ENCODE measurements around the gene LARGE1. TPM values are rescaled to one million over a fixed set of nuclear protein-coding genes. Genes with fewer than 3 reads are reported as not detected.

The LARGE1 gene
- total RNA-seq, 1 experiment from 2014 or later, result 5.2 TPM

DNA sequence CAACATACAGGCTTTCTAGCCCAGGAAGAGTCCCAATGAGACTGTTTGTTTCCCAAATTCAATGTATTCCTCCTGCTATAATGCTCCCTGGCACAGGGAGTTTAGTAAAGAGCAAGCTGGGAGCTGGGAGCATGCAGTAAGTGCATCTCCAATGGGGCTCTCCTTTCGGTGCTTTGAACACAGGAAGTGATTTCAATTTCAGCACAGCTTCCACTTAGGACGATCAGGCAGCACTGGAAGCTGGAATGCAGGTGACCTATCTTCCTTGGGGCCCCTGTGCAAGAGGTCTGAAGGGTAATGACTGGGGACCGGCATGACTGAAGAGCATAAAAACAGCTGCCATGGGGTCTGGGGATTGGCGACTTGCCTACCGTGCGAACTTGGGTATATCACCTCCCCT lies 76.0 kb downstream of the LARGE1 start:
- CTCF ChIA-PET, result no interaction called here

DNA sequence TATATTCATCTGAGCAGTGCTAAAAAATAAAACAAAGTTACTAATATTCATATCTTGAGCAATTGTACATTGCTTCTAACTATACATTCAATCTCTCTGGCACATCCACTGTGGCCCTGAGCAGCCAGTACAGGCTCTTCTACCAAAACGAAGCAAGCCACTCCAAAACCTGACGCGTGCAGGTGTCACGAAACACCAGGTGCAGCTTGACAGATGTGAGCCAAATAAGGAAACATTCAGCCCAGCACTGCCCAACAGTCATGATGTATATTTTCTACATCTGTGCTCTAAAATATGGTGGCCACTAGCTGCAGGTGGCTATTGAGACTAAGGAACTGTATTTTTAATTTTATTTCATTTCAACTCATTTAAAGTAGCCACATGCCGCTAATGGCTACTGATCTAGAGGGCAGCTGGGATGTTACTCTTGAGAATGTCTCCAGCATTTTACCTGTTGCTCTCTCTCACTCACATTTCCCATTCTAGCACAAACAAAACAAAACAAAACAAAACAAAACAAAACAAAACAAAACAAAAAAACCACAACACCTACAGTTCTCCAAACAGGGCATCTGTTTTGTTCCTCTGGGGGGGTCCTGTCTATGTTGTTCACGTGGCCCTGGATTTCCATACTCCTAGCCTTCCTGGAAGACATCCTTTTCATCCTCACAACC lies 77.7 kb downstream of the LARGE1 start:
- TF ChIP-seq, protein P1, sequence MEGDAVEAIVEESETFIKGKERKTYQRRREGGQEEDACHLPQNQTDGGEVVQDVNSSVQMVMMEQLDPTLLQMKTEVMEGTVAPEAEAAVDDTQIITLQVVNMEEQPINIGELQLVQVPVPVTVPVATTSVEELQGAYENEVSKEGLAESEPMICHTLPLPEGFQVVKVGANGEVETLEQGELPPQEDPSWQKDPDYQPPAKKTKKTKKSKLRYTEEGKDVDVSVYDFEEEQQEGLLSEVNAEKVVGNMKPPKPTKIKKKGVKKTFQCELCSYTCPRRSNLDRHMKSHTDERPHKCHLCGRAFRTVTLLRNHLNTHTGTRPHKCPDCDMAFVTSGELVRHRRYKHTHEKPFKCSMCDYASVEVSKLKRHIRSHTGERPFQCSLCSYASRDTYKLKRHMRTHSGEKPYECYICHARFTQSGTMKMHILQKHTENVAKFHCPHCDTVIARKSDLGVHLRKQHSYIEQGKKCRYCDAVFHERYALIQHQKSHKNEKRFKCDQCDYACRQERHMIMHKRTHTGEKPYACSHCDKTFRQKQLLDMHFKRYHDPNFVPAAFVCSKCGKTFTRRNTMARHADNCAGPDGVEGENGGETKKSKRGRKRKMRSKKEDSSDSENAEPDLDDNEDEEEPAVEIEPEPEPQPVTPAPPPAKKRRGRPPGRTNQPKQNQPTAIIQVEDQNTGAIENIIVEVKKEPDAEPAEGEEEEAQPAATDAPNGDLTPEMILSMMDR (IDR thresholded peaks at IDR 0.05; ENCODE audit: unreplicated experiment), result no peak
- no peaks in the 10 kb centered on the region for H3K4me1 Mint-ChIP-seq (ENCODE audit: insufficient read depth, unreplicated experiment)
- H3K4me3 Mint-ChIP-seq (ENCODE audit: unreplicated experiment), result no peak overlapping the region
- no peaks in the 10 kb centered on the region for H3K36me3 Mint-ChIP-seq (ENCODE audit: insufficient read depth, unreplicated experiment)
- H3K27me3 Mint-ChIP-seq (ENCODE audit: insufficient read depth, unreplicated experiment), result no peaks in the 10 kb centered on the region
- CTCF ChIA-PET, result interaction anchor here (0.9 kb wide), 1 partner anchor 11 kb away, joined by 3 read pairs; no protein-coding TSS in a partner anchor
- no TSS peak for BruUV-seq (replicated peaks)
- H3K27ac Mint-ChIP-seq (ENCODE audit: low read depth, unreplicated experiment), result no peak overlapping the region
- DNase-seq (ENCODE audit: unreplicated experiment), result no peak
- POLR2A ChIA-PET, result no interaction called here
- intact Hi-C loops (cut with micrococcal nuclease), result no loop called here
- no peaks in the 10 kb centered on the region for H3K9me3 Mint-ChIP-seq (ENCODE audit: unreplicated experiment)

More for the DNA sequence above, 76.0 kb downstream of the LARGE1 start:
- TF ChIP-seq, protein P1 (IDR thresholded peaks at IDR 0.05; ENCODE audit: unreplicated experiment), result no peak
- BruUV-seq (replicated peaks), result no TSS peak
- intact Hi-C loops (cut with micrococcal nuclease), result no loop called here
- Mint-ChIP-seq H3K4me3 (ENCODE audit: unreplicated experiment) (no peak overlapping the region), H3K4me1 (ENCODE audit: insufficient read depth, unreplicated experiment) (no peaks in the 10 kb centered on the region), H3K9me3 (ENCODE audit: unreplicated experiment) (no peaks in the 10 kb centered on the region), H3K27ac (ENCODE audit: low read depth, unreplicated experiment) (no peak overlapping the region), H3K27me3 (ENCODE audit: insufficient read depth, unreplicated experiment) (no peaks in the 10 kb centered on the region), H3K36me3 (ENCODE audit: insufficient read depth, unreplicated experiment) (no peaks in the 10 kb centered on the region)
- no peak for DNase-seq (ENCODE audit: unreplicated experiment)
- POLR2A ChIA-PET, result no interaction called here

DNA sequence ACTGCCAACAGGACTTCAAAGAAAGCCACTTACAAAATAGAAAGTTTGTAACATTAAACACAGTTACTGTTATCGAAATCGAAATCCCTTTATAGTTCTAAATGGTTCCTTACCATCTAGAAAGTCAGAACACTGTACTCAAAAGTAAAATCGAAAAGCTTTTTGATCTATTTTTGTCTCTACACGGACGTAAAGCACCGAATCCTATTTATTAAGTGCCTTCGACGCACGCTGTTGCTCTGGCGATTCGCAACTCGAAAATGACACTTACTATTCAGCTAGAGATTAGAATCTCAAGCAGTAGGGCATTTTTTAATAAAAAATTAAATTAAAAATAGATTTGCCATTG lies 78.3 kb downstream of the LARGE1 start:
- TF ChIP-seq, protein P1 (IDR thresholded peaks at IDR 0.05; ENCODE audit: unreplicated experiment), result no peak
- CTCF ChIA-PET, result interaction anchor here (0.9 kb wide), 1 partner anchor 11 kb away, joined by 3 read pairs; no protein-coding TSS in a partner anchor
- intact Hi-C loops (cut with micrococcal nuclease), result no loop called here
- Mint-ChIP-seq H3K4me1 (ENCODE audit: insufficient read depth, unreplicated experiment) (no peaks in the 10 kb centered on the region), H3K36me3 (ENCODE audit: insufficient read depth, unreplicated experiment) (no peaks in the 10 kb centered on the region), H3K27ac (ENCODE audit: low read depth, unreplicated experiment) (no peak overlapping the region), H3K4me3 (ENCODE audit: unreplicated experiment) (no peak overlapping the region), H3K27me3 (ENCODE audit: insufficient read depth, unreplicated experiment) (no peaks in the 10 kb centered on the region), H3K9me3 (ENCODE audit: unreplicated experiment) (no peaks in the 10 kb centered on the region)
- POLR2A ChIA-PET, result no interaction called here
- DNase-seq (ENCODE audit: unreplicated experiment), result no peak
- BruUV-seq (replicated peaks), result no TSS peak

DNA sequence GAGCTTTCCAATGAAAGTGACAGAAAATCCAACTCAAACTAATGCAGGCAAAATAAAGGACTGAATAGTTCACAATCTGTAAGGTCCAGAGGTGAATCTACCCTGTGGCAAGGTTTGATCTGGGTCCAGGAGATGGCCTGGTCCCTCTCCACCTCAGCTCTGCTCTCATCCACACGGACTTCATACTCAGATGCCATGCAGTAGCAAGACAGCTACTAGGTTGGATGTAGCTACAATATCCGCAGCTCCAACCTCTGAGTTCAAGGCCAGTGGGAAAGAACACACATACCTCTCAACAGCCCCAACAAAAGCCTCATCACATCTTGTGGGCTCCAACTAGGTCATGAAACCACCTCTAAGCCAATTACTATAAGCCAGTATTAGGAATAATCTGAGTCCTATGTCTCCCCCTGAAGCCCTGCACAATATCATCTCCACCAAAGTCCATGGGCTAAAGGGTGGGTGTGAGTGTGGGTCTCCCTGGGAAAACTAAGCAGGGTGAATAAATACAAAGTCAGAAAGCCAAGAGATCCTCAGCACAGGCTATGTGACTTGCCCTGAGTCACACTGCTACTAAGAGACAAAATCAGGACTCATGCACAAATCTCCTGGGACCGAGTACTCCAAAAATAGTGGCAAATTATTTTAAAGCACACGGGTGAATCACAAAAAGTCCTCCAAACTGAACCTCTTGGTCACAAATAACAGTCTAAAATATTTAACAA lies 78.8 kb downstream of the LARGE1 start:
- ChIA-PET CTCF (interaction anchor here (0.6 to 0.9 kb wide), 2 partner anchors 12 to 1451 kb away, joined by 3 read pairs; no protein-coding TSS in a partner anchor), POLR2A (interaction anchor here (0.7 kb wide), 1 partner anchor 10 kb away, joined by 5 read pairs; no protein-coding TSS in a partner anchor)
- Mint-ChIP-seq H3K36me3 (ENCODE audit: insufficient read depth, unreplicated experiment) (no peaks in the 10 kb centered on the region), H3K27ac (ENCODE audit: low read depth, unreplicated experiment) (no peak overlapping the region), H3K4me1 (ENCODE audit: insufficient read depth, unreplicated experiment) (no peaks in the 10 kb centered on the region), H3K9me3 (ENCODE audit: unreplicated experiment) (no peaks in the 10 kb centered on the region), H3K4me3 (ENCODE audit: unreplicated experiment) (no peak overlapping the region), H3K27me3 (ENCODE audit: insufficient read depth, unreplicated experiment) (no peaks in the 10 kb centered on the region)
- intact Hi-C loops (cut with micrococcal nuclease), result no loop called here
- no TSS peak for BruUV-seq (replicated peaks)
- TF ChIP-seq, protein P1 (IDR thresholded peaks at IDR 0.05; ENCODE audit: unreplicated experiment), result no peak
- DNase-seq (ENCODE audit: unreplicated experiment), result no peak

All from MCF 10A (cell line).